RWPE1 (cell line): ENCODE measurements around the gene PPM1B.

ENCODE experiments used
- CTCF ChIA-PET: fragments of 350-600 bp; sonication (Branson Sonifier 250); formaldehyde crosslinking; extraction: SDS; loops from one replicate; lab custom pipeline; 2021; lab: Yijun Ruan, JAX
- POLR2A ChIA-PET: fragments of 400-600 bp; formaldehyde crosslinking; extraction: SDS; loops from one replicate; lab custom pipeline; 2020; ENCODE audit warnings: antibody characterized with exemption; ENCODE audit not compliant: low non-redundant PET; lab: Yijun Ruan, JAX
- DNase-seq: peaks from one replicate; pipeline ENCODE4 v3.0.0; 2012; ENCODE audit warnings: low spot score
- H3K27ac ChIP-seq: fragments of 450-650 bp; 2 replicates; pipeline ENCODE4 v1.5.1; 2017
- CTCF ChIP-seq: fragments of 450-650 bp; conservative IDR thresholded peaks from 2 replicates; pipeline ENCODE4 v1.5.1; 2017; ENCODE audit warnings: low read depth, mild to moderate bottlenecking

Gene PPM1B

GRCh38 chr2:44137048-44137447 is 31.6 kb upstream of the PPM1B start:
- DNase-seq: no peak
- TF ChIP-seq CTCF: no peak
- H3K27ac ChIP-seq: no peak overlapping the region
- ChIA-PET CTCF (no interaction called here), POLR2A (no interaction called here)

- CTCF ChIA-PET: no interaction called here
- no peak for TF ChIP-seq CTCF
- POLR2A ChIA-PET: no interaction called here
- no peak overlapping the region for H3K27ac ChIP-seq
- DNase-seq: no peak
Observed at GRCh38 chr2:44137872-44138551, 30.7 kb upstream of the PPM1B start.

- CTCF ChIA-PET: no interaction called here
- TF ChIP-seq CTCF: no peak
- POLR2A ChIA-PET: no interaction called here
Observed at GRCh38 chr2:44139741-44140140, 28.9 kb upstream of the PPM1B start.

GRCh38 chr2:44142306-44142705 is 26.4 kb upstream of the PPM1B start:
- ChIA-PET CTCF (interaction anchor here (0.5 to 0.6 kb wide), 2 partner anchors 52 to 124 kb away, joined by 3 to 4 read pairs; no protein-coding TSS in a partner anchor), POLR2A (no interaction called here)
- TF ChIP-seq CTCF: no peak
- no peak overlapping the region for H3K27ac ChIP-seq
- DNase-seq: no peak

More at GRCh38 chr2:44139741-44140140, 28.9 kb upstream of the PPM1B start:
- no peak for DNase-seq
- no peak overlapping the region for H3K27ac ChIP-seq

GRCh38 chr2:44143701-44144100 is 25.0 kb upstream of the PPM1B start:
- ChIA-PET CTCF (no interaction called here), POLR2A (no interaction called here)
- H3K27ac ChIP-seq: no peak overlapping the region
- no peak for TF ChIP-seq CTCF
- no peak for DNase-seq

GRCh38 chr2:44148999-44149398 is 19.7 kb upstream of the PPM1B start:
- ChIA-PET POLR2A (no interaction called here), CTCF (no interaction called here)
- no peak for TF ChIP-seq CTCF
- H3K27ac ChIP-seq: no peak overlapping the region
- no peak for DNase-seq
